Measurements from ENCODE around the gene NOXA1.

The NOXA1 gene

DNA sequence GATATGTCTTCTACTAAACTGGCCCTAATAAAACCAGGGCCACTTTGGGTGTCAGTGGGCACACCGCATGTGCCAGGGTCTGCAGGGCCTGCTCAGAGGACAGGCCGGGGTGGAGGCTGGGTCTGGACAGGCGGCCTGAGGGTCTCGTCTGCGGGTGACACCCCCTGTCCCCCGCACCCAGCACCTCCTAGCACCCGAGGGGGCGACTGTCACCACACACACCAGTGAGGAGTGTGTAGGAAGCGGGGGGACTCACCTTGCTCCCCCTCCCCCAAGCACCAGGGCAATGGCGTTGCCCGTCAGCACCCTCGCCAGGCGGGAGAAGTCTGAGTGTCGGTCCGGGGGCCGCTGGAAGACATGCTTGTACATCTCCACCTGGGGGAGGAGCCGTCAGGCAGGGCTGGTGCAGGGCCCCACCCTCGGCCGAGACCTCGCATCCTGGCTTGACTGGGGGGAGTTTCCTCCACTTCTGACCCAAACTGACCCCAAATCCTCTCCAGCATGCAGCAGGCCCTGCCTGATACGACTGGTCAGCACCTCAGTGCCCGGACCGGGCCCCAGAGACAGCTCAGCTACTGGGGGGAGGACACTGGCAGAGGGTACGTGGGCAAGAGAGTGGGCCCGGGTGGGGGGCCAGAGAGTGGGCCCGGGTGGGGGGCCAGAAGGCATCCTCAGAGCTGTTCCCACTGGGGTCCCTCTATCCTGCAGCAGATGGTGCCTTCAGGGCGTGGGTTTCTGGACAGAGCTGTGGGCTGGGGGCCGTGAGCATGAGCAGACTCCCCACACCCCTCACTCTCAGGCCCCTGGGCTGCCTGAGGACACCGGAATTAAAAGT, 54.8 kb downstream of the NOXA1 start:
- TF ChIP-seq, protein P1, sequence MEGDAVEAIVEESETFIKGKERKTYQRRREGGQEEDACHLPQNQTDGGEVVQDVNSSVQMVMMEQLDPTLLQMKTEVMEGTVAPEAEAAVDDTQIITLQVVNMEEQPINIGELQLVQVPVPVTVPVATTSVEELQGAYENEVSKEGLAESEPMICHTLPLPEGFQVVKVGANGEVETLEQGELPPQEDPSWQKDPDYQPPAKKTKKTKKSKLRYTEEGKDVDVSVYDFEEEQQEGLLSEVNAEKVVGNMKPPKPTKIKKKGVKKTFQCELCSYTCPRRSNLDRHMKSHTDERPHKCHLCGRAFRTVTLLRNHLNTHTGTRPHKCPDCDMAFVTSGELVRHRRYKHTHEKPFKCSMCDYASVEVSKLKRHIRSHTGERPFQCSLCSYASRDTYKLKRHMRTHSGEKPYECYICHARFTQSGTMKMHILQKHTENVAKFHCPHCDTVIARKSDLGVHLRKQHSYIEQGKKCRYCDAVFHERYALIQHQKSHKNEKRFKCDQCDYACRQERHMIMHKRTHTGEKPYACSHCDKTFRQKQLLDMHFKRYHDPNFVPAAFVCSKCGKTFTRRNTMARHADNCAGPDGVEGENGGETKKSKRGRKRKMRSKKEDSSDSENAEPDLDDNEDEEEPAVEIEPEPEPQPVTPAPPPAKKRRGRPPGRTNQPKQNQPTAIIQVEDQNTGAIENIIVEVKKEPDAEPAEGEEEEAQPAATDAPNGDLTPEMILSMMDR (IDR thresholded peaks at IDR 0.05; ENCODE audit: low read depth, low read length, missing control alignments), result no peak
- no peak for DNase-seq (ENCODE audit: extremely low read depth, low read depth)
- H3K4me3 ChIP-seq (replicated peaks; ENCODE audit: low read depth, low read length), result no peak overlapping the region

DNA sequence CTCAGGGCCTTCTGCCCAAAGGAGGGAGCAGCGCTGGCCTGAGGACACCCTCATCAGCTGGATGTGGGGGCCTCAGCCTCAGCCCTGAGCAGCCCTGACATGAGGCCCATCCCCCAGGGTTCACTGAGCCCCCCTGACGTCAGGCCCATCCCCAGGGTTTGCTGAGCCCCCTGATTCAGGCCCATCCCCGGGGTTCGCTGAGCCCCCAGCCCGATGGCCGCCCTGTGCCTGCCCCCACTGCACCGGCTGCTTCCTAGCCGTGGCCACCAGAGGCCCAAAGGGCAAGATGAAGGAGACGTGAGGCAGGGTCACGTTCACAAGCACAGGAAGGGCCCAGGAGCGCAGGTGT, 55.4 kb downstream of the NOXA1 start:
- TF ChIP-seq, protein P1 (IDR thresholded peaks at IDR 0.05; ENCODE audit: low read depth, low read length, missing control alignments), result no peak
- no peak overlapping the region for H3K4me3 ChIP-seq (replicated peaks; ENCODE audit: low read depth, low read length)

DNA sequence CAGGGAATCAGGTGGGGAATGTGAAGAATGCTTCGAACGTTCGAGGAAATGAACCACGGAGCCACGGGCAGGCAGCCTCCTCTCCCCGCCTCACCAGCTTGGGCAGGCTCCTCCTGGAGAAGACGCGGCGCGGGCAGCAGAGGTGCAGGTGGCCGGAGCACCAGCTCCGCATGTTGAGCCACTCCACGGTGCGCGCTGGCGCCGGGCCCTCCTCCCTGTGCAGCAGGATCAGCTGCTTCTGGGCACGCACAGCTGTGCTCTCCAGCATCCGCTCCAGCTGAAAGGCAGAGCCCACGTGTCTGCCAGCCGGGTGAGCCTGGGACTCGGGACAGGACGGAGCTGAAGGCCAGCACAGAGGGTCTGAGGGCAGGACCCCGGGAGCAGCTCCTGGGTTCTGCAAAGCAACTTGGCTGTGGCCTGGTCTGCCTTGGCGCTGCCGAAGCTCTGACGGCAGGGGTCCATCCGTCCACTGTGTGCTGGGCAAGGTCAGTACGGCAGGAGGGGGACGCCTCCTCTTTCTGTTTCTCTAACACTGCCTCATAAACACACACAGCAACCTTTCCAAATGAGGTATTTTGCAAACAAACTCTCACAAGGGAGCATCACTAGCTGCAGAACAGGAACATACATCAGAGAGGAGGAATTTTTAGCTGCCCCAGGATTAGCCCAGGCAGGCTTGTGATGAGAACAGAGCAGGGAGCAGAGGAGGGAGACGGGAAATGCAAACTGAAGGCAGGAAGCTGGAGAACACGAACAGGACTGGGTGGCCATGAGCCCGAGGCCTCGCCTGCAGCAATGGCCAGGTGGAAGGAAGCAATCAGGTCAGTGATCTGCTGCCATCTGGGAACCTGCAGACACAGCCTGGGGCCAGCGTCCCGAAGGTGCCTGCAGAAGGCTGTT, 56.0 kb downstream of the NOXA1 start:
- DNase-seq (ENCODE audit: extremely low read depth, low read depth), result no peak
- TF ChIP-seq, protein P1 (IDR thresholded peaks at IDR 0.05; ENCODE audit: low read depth, low read length, missing control alignments), result no peak
- H3K4me3 ChIP-seq (replicated peaks; ENCODE audit: low read depth, low read length), result no peak overlapping the region

More for the DNA sequence above, 55.4 kb downstream of the NOXA1 start:
- no peak for DNase-seq (ENCODE audit: extremely low read depth, low read depth)

DNA sequence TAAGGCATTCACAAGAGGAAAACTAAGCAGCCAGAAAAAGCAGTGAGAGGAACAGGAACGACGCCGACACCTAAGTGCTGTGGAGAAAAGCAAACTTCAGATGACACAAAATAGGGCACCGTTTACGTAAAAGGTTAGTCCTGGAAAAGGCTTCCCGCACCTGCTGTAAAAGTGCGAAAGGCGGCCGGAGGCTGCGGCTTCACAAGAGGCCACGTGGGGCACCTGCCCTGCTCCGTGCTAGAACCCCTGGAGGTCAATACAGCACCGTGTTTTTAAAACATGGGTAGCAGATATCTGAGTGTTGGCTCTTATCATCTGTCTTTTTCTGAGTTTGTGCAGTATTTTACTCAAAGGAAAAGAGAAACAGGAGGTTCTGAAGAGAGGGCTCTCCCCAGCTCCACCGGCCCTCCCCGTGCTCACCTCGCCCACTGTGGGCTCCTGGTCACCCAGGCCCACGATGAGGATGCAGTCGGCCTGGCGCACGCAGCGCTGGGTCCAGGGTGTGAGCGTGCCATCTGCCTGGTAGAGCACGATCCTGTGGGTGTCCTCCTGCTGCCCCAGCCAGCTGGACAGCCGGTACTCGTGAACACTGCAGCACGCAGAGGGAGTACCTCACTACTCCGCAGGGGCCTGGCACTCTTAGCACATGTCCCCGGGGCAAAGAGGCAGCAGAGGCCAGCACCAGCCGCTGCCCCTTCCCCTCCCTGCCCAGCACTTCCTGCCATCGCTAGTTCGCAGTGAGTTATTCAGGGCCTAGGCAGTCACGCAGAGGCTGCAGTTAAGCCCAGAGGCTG, 56.9 kb downstream of the NOXA1 start:
- no peak overlapping the region for H3K4me3 ChIP-seq (replicated peaks; ENCODE audit: low read depth, low read length)
- DNase-seq (ENCODE audit: extremely low read depth, low read depth), result no peak
- TF ChIP-seq, protein P1 (IDR thresholded peaks at IDR 0.05; ENCODE audit: low read depth, low read length, missing control alignments), result no peak

DNA sequence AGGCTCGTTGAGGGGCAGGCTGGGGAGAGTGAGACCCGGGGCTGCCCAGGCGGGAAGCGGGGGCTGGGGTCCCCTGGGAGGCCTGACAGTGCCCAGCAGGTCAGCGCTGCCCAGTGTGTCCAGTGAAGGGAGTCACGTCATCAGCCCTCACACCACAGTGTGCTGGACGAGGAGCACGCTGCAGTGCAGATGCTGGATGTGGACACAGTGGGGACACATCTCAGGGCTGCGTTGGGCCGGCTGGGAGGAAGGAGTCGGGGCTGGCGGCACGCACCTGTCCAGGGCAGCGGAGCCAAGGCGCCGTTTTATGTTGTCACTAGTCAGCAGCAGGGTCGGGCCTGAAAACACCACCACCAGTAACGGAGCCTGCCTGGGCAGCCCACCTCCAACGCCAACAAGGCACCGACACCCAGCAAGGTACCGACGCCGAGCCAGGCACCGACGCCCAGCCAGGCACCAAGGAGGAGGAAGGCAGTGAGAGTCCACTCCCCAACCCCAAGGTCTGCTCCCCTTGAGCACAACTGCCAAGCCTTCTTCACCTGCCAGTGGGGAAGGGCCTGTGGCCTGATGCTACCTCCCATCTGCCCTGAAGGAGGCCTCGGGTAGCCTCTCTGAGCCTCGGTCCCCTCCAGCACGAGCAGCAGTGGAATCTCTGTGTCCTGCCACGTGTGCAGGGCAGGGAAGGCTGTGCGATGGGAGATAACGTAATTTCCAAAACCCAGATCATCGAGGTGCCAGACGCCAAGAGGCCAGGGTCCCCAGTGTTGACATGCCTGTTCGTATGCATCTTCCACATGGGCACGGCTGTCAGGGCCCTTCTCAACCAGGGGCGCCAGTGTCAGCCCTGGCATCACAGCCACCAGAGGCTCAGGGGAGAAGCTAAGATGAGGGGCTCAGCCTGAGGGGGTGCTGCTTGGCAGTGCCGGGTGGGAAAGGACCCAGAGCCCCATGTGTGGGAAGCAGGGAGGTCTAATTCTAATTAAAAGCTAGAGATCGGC, 57.8 kb downstream of the NOXA1 start:
- DNase-seq (ENCODE audit: extremely low read depth, low read depth), result no peak
- TF ChIP-seq, protein P1 (IDR thresholded peaks at IDR 0.05; ENCODE audit: low read depth, low read length, missing control alignments), result no peak

More for the DNA sequence above, 57.8 kb downstream of the NOXA1 start:
- no peak overlapping the region for H3K4me3 ChIP-seq (replicated peaks; ENCODE audit: low read depth, low read length)
